HG03025 (cell line): ENCODE measurements around the gene LRFN2.

Experiments
- ATAC-seq: cut with Tn5 transposase; IDR thresholded peaks from one replicate; pipeline ENCODE4 v1.9.1; 2021; ENCODE audit warnings: mild to moderate bottlenecking, moderate library complexity; ENCODE audit not compliant: unreplicated experiment, low FRiP score

The LRFN2 gene

DNA sequence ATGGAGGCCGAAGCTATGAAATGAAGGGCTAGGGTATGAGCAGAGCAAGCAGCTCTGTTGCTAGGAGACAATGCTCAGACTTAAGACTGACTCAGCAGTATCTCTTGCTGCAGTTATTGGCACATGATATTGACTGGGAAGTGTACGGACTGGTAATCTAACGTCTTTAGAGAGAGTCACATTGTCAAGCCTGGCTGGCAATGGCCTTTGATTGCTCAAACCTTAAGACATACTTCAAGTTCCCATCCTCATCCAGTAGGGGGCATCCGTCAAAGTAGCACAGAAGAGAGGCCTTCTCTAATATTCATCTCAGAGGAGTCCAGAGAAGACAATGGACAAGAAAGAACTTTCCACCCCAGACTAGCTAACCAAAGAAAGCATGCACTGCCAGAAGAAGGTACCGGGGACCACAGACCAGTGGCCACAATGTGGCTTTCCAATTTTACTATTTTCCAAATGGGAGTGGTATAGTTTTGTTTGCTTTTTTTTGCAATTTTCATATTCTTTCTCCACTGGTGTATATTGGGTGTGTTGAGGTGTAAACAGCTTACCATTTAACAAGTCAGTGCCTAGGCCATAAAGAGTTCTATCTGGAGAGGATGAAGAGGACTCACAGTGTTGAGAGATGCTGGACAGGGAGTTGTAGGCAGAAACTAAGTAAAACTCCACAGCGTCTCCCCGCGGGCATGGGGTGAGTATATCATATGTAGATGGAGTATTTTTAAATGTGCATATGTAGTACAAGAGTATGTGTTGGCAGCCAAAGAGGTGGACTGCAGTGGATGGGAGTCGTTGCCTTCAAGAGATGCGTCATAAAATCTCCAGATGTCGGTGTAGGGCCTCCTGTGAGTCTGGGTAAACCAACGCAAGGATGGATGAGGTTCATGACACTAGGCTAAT, 36.7 kb downstream of the LRFN2 start:
- no peak for ATAC-seq

DNA sequence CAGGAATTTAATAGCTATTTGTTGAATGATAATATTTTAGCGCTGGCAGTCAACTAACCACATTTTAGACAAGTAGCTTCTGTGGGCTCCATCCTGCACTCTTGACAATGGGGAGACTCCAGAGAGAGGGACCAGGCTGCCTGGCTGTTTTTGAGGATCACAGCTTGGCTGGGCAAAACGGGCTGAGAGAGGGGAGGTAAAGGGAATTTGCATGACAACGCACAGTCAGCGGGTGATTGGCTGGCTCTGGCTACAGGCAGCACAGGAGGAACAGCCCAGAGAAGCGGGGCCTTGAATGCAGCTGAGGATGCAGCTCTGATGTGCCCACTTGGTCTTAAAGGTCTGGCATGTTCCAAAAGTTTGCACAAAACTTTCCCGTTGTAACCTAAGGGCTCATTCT, 41.2 kb downstream of the LRFN2 start:
- ATAC-seq = no peak

DNA sequence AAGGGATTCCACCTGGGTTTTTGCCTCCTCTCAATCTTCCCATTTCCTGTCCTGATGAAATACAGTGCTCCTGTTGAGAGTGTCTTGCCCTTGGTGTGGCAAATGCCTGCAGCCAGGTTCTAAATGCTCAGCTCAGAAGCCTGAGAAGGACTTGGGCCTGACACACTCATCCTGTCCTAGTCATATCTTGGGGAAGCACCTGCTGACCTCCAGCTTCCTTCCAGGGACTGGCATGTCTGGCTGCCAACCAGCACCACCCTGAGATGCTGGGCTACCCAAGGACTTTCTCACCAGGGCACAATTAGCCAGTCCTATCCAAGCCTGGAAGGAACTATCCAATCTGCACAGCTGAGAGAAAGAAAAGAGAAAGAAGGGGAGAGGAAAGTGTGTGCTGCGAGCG, 43.4 kb downstream of the LRFN2 start:
- ATAC-seq = no peak

DNA sequence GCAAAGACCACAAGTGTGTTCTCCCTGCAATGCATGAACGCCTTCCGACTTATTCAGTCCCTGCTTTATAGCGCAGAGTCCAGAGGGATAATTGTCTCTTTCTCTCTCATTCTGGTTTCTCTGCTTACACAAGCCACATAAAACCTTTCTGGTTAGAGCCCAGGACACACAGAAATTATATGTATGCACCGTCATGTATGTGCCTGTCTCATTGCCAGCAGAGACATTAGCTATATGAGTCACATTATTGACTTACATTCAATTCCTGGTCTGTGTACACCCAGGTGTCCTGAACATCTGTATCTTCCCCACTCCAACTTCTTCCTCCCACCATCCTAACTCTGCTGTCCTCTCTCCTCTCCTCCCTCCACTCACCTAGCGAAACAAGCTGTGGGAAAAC, 44.0 kb downstream of the LRFN2 start:
- ATAC-seq = no peak

DNA sequence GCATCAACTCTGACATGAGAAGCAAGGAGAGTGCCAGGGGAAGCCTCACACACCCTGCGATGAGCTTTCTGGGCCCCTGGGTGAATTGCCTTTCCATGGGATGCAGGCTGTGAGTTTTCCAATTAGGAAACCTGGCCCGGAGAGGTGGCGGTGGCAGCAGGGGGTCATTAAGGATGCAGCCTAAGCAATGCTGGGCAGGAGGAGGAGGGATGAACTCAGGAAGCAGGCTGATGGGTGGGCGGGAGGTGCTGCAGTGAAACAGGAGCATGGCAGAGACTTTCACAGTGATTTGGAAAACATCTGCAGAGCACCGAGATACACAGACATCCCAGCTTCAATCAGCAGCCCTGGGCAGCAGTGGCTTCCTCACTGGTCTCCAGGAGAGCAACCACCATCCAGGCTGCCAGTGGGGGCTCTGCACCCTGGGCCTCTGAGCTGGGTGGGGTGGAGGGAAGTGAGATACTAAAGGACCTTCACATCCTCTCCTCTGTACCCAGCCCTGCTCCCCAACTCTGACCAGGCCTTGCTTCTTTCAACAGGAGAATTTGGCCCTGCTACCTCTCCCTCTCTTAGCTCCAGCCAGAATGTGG, 44.9 kb downstream of the LRFN2 start:
- ATAC-seq = no peak

DNA sequence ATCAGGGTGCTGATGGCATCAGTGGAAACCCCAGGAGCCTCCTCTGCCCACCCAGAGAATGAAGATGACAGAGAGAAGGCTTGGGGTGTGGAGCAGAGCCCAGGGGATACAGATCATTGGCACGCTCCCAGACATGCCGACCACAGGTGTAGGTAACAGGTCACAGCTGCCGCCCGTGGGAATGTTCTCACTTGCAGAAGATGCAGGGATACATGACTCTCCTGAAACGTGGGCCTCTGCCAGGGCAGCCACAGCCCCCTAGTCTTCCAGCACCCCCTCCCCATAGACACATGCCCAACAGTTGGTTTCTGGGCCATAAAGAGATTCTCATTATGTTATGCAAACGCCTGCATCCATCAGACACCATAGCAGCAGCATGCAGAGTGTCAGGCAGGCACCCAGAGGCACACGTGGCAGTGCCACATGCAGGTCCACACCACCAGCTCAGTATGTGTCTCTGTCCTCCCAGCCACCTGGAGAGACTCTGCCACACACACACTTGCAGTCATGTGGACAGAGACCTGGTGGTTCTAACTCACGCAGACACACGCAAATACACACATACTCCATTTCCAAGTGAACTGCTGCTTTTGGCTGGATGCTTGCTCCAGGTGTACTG, 45.5 kb downstream of the LRFN2 start:
- ATAC-seq = no peak

DNA sequence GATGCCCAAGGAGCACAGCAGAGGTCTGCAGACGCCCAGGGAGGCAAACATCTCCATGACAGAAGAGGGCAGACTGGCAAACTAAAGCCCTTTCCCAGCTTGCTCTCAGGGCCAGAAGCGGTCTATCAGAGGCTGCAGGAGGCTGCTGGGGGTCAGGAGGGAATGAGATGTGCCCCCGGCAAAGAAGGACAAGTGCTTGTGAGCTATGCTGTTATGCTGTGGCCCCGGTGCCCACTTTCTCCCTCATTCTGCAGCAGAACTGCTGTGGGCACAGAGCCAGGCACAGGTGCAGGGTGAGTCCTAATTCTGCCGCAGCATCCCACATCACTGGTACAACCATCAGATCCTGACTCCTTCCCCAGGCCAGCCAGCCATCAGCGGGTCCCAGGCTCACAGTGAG, 46.4 kb downstream of the LRFN2 start:
- ATAC-seq = no peak

DNA sequence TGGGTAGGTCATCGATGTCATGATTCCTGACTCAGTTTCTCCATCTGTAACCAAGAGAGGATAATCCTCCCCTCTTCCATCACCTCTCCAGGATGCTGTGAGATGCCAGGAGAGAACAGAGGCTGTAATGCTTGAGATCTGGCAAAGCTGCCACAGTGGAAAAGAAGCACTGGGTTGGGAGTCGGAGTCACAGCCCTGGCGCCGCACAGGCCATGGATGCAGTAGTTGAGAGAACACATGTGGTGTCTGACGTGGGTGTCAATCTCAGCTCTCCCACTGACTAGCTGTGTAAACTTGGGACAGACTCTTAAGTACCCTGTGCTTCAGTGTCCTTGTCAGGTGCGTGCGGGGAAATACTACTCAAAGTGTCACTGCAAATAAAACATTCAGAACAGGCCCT, 47.3 kb downstream of the LRFN2 start:
- ATAC-seq = no peak

DNA sequence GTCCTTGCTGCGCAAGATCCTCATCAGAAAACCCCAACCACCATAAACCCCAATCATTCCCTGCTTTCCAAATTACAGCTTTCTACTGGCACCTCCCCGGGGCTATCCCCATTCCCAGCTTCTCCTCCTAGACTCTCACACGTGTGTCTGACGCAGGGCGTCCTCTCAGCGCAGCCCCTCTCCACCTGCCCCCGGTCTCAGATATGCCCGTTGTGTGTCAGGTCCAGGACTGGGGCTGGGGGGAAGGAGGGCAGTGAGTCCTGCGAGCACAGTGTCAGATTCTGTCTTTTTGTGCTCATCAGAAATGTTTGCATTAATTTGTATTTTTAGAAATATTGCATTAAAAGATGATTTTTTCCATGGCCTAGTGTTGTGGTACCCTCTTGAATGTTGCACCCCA, 48.6 kb downstream of the LRFN2 start:
- no peak for ATAC-seq

DNA sequence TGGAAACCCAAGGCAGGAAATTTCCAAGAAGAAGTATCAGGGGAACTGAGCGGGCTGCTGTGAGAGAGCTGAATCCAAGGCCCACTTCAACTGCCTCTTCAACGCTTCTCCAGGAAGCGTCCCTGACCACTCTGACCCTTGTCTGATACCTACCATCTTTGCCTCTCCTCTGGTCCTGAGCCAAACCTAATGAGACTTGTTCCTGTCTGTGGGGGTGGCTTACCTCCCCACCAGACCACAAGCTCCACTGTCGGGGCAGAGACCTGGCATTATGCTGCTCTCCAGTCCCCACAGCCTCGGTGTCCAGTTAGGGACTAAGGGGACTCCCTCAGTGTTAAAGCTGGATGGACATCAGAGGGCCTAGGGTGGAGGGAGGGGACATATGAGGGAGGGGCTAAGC, 49.7 kb downstream of the LRFN2 start:
- ATAC-seq = no peak

DNA sequence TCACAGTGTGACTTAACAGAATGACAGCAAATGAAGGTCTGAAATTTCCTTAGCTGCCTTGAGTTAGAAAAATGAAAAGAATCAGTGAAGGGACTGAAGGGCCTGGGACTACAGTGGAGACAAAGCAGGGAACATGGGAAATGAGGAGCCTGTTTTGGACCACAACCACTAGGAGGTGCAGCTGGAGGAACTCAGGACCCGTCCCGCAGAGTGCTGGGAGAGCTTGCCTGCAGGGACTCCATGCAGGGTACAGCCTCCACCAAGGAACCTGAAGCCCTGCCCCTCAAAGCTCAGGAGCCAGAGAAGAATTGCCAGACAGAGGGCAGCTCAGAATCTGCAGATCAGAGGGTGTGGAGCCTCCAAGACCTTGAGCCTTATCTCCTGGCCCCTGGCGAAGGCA, 50.7 kb downstream of the LRFN2 start:
- no peak for ATAC-seq

DNA sequence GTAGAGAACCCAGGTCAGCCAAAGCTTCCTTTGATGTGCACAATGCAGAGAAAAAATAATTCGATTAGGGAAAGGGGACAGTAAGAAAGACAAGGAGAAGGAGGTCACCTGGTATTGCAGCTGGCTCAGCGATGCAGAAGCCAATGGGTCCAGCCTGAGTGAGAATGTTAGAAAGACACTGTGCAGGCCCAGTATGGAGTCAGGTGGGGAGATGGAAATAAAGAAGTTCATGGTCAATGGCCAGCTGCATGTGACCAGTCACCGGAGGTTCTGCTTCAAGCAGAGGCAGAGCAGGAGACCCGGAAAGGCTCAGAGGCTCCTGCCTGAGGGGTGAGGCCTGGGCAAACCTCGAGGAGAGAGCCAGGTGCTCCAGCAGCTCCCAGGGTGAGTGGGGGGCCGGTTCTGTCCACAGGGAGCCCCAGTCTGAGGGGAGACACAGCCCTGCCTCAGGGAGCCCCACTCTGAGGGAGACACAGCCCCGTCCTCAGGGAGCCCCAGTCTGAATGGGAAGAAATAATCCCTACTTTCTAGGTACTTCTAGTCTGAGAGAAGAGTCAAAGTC, 51.3 kb downstream of the LRFN2 start:
- ATAC-seq = no peak

DNA sequence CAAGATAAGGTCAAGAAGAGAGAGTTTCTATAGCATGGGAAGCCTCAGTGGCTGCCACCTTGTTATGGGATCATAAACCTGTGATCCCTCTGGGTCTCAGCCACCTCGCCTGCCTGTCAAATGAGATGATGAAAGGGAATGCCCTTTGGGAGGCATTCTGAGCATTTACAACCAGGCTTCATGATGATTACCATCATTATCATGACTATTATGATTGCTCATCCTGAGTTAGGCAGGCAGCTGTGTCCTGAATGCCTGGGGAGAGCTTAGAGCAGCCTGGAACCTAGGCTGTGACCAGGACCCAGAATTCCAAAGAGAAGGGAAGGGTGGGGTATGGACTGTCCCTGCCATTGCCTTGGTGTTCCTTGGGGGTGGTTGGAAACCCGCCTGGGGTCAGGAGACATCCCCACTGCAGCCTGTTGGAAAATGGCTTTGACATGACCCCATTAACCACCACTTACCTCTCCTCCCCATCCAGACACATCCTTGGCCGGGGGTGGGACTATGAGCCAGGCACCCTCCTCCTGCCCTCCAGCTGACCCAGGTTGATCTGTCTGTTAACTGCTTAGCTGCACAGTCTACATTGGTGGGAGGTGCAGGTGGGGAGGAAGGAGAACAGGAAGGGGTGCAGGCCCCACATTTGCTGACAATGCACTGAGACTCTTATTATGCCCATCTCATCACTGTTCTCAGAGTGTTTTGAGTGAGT, 51.9 kb downstream of the LRFN2 start:
- no peak for ATAC-seq

DNA sequence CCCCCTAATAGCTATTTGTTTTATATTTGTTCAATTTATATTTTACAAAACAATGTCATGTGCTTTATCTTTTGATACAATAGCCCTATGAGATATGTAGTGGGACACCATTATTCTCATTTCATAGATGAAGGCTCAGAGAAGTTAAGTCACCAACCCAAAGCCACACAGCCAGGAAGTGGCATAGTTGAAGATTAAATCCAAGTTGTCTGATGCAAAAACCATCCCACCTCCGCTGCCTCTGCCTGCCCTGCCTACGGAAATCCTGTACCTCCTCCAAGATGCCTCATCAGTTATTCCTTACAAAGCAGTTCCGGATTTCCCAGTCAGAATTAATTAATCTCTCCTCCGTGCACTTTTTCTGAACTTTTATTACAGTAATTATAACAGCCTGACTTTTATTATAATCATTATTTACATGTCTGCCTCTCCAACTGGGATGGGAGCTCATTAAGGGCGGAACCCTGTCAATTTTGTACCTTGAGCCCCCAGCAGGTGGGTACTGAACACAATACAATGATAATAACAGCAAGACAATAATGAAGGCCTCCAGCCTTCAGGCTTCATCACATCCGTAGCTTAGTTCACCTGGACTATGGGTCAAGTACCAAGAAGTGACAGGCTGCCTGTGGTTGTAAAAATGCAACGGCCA, 54.7 kb downstream of the LRFN2 start:
- no peak for ATAC-seq

DNA sequence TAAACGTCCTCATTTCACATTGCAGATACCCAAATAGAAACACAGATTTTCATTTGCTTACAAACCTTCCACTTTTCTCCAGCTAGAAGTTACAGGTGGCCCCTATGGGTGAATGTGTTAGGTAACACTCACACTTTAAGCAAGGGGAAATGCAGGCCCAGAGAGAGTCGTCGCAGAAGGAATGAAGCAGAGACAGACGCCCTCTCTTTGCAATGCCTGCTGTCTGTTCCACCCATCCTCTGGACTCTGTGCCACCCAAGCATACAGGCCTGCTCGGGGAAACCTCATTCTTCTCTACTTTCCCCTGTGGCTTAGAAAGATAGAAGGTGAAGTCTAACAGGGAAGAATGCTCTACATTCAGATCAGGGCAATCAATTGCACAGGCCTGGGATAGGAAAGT, 57.2 kb downstream of the LRFN2 start:
- ATAC-seq = no peak

DNA sequence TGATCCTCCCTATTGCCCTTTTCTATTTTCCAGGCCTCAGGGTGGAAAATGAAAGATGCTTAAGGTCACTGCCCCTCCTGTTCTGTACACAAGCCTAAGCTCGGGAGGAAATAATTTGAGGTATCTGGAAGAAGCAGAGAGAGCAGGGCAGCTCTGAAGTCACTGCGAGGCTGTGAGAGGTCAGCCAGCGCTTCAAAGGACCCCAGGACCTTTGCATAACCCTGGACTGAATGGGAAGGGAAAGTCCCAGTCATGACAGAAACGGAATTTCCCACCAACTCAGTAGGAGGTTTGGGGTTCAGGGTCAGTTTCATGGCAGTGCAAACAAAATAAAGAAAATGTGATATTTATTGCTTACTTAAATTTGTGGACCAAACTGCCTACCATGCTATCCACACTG, 58.1 kb downstream of the LRFN2 start:
- no peak for ATAC-seq

DNA sequence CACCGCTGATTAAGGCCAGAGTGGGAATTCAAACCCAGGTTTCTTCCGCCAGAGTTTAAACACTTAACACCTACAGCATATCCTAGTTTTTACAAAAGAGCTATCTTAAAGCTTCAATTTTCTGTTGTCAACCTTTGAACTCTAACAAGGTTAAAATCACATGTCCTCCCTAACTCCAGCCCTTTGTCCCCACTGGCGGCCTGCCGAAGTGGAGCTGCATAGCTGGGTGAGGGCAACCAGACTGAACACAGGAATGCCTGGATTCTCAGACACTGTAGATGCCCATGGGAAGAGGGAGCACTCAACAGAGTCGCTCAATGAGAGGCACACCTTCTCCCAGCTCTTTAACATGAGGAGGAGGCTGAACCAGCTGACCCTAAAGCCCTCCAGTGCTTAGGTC, 59.1 kb downstream of the LRFN2 start:
- ATAC-seq = no peak

DNA sequence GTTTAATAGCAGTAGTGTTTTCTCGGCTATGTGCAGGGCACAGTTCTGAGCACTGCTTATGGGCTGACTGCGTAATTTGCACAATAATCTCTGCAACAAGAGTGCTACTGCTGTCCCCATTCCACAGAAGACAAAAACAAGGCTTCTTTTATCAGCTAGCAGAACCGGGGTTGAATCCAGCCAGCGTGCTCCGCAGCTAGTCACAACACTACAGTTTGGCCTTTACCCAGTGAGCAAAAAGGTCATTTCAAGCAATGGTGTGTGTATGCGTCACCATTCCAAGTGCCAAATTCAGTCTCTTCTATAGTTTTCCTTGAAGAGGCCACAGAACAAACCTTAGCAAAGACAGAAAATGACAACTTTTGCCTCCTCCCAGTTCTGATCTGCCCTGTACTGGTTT, 61.1 kb downstream of the LRFN2 start:
- ATAC-seq = no peak

DNA sequence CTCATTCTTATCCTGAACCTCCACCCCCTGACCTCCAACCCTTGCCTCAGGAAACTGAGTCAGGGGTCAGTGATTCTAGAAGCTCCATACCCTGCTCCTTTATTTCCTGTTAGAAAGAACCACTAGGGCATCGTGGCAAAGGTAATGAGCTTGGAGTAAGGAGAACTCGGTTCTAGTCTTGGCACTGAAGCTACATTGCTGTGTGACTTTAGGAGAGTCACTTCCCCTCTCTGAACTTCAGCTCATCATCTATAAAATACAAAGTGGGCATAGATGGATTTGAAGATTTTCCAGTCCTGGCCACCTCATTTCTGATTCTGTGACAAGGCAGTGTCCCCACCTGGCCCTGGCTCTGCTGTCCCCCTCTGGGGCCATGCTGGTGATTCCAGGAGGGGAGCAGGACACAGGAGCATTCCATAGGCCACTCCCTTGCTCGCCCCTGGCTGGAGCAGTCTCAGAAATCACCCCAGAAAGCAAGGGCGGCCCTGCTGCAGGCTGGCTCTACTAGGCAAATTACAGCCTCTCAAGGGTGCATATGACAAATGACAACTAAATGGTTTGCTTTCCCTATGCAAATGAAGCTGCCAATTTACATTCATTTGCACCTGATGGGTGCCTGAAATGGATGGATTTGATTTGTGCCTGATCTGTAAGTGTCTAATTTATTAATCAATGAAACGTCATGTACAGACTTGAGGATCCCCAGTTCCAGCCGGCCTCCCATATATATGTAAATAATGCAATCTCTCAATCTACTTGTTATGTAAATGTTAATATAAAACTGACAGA, 62.2 kb downstream of the LRFN2 start:
- ATAC-seq = no peak
